Activated B cell treated with CpG ODN at 0.5 μM for 24 hours (primary cell): Measurements from ENCODE around the gene RNF166. TPM values are rescaled to one million over a fixed set of nuclear protein-coding genes. Genes with fewer than 3 reads are reported as not detected.

ENCODE experiments used
- ATAC-seq: fragments of 200-7000 bp; cut with Tn5 transposase; one replicate; pipeline ENCODE4 v1.10.0; 2021; ENCODE audit warnings: low read depth, mild to moderate bottlenecking, moderate library complexity
- CTCF ChIA-PET: fragments of 350-600 bp; sonication (Branson Sonifier 250); formaldehyde crosslinking; loops from one replicate; lab custom pipeline; 2021; ENCODE audit warnings: antibody characterized with exemption; lab: Charles Lee
- POLR2A ChIA-PET: fragments of 350-600 bp; sonication (Branson Sonifier 250); formaldehyde crosslinking; loops from one replicate; lab custom pipeline; 2021; ENCODE audit warnings: antibody characterized with exemption; lab: Charles Lee
- DNase-seq: peaks from one replicate; pipeline ENCODE4 v3.0.0; 2022
- H3K27ac Mint-ChIP-seq: one replicate; pipeline ENCODE4 v1.8.0; 2020; ENCODE audit warnings: mixed read lengths
- H3K27me3 Mint-ChIP-seq: one replicate; pipeline ENCODE4 v1.8.0; 2021; ENCODE audit warnings: mixed read lengths
- H3K36me3 Mint-ChIP-seq: one replicate; pipeline ENCODE4 v1.8.0; 2021; ENCODE audit warnings: low read depth, mixed read lengths
- H3K4me1 Mint-ChIP-seq: one replicate; pipeline ENCODE4 v1.8.0; 2021; ENCODE audit warnings: mixed read lengths
- H3K4me3 Mint-ChIP-seq: one replicate; pipeline ENCODE4 v1.8.0; 2020; ENCODE audit warnings: mild to moderate bottlenecking, mixed read lengths
- H3K9me3 Mint-ChIP-seq: one replicate; pipeline ENCODE4 v1.8.0; 2020; ENCODE audit warnings: mixed read lengths
- CTCF ChIP-seq: fragments of 200-600 bp; IDR thresholded peaks from one replicate; pipeline ENCODE4 v1.8.0; 2022; ENCODE audit warnings: antibody characterized with exemption, mild to moderate bottlenecking
- intact Hi-C: fragments of 100-400 bp; cut with micrococcal nuclease; formaldehyde crosslinking; loops from one replicate; pipeline ENCODE4 v1.15.1; 2024
- total RNA-seq: library from RNA; stranded (reverse); gene quantifications from 2 replicates; pipeline ENCODE4 v1.2.3, GENCODE V29; 2022

RNF166 gene
- total RNA-seq, 1 donor from 2014 or later = 45.3 TPM

GRCh38 chr16:88726981-88727380 lies 20.8 kb upstream of the RNF166 start:
- Mint-ChIP-seq H3K27me3 (no peaks in the 10 kb centered on the region), H3K36me3 (peaks cover 50% of the 10 kb centered on the region), H3K4me1 (no peaks in the 10 kb centered on the region), H3K27ac (no peak overlapping the region), H3K4me3 (no peak overlapping the region), H3K9me3 (no peaks in the 10 kb centered on the region)
- ChIA-PET POLR2A (no interaction called here), CTCF (no interaction called here)
- ATAC-seq = no peak
- TF ChIP-seq CTCF = no peak
- no peak for DNase-seq
- intact Hi-C loops = no loop called here

- Mint-ChIP-seq H3K27ac (no peak overlapping the region), H3K9me3 (no peaks in the 10 kb centered on the region), H3K36me3 (peaks cover 53% of the 10 kb centered on the region), H3K4me1 (no peaks in the 10 kb centered on the region), H3K4me3 (no peak overlapping the region), H3K27me3 (no peaks in the 10 kb centered on the region)
- ChIA-PET CTCF (no interaction called here), POLR2A (no interaction called here)
- intact Hi-C loops = no loop called here
- ATAC-seq (no peak), DNase-seq (no peak)
- TF ChIP-seq CTCF = no peak
These were observed 20.2 kb upstream of the RNF166 start for GRCh38 chr16:88726408-88726749.

- intact Hi-C loops = no loop called here
- no peaks in the 10 kb centered on the region for H3K27me3 Mint-ChIP-seq
- POLR2A ChIA-PET = no interaction called here
- TF ChIP-seq CTCF = no peak
- no peak for ATAC-seq
- H3K36me3 Mint-ChIP-seq = peaks cover 53% of the 10 kb centered on the region
- no peak overlapping the region for H3K27ac Mint-ChIP-seq
- no peaks in the 10 kb centered on the region for H3K9me3 Mint-ChIP-seq
- no peak for DNase-seq
- CTCF ChIA-PET = no interaction called here
- no peaks in the 10 kb centered on the region for H3K4me1 Mint-ChIP-seq
- H3K4me3 Mint-ChIP-seq = no peak overlapping the region
These were observed 19.6 kb upstream of the RNF166 start for GRCh38 chr16:88725609-88726407.

GRCh38 chr16:88724855-88725555 lies 18.8 kb upstream of the RNF166 start:
- Mint-ChIP-seq H3K27me3 (no peaks in the 10 kb centered on the region), H3K27ac (no peak overlapping the region), H3K4me1 (no peaks in the 10 kb centered on the region), H3K36me3 (peaks cover 59% of the 10 kb centered on the region), H3K9me3 (no peaks in the 10 kb centered on the region), H3K4me3 (no peak overlapping the region)
- no peak for TF ChIP-seq CTCF
- ChIA-PET POLR2A (no interaction called here), CTCF (no interaction called here)
- intact Hi-C loops = no loop called here
- ATAC-seq (no peak), DNase-seq (no peak)

GRCh38 chr16:88723911-88724310 lies 17.7 kb upstream of the RNF166 start:
- ATAC-seq (no peak), DNase-seq (no peak)
- intact Hi-C loops = no loop called here
- TF ChIP-seq CTCF = no peak
- ChIA-PET CTCF (no interaction called here), POLR2A (interaction anchor here (0.5 kb wide), 1 partner anchor 94 kb away, joined by 5 read pairs; no protein-coding TSS in a partner anchor)
- no peak overlapping the region for H3K4me3 Mint-ChIP-seq
- H3K4me1 Mint-ChIP-seq = no peaks in the 10 kb centered on the region
- no peaks in the 10 kb centered on the region for H3K9me3 Mint-ChIP-seq
- H3K27me3 Mint-ChIP-seq = no peaks in the 10 kb centered on the region
- H3K27ac Mint-ChIP-seq = no peak overlapping the region
- H3K36me3 Mint-ChIP-seq = peaks cover 65% of the 10 kb centered on the region
